GM18858 (cell line): Measurements from ENCODE around the gene TMEM87A.

Experiments
- ATAC-seq: cut with Tn5 transposase; IDR thresholded peaks from one replicate; pipeline ENCODE4 v1.9.1; 2021; ENCODE audit not compliant: unreplicated experiment

TMEM87A gene

DNA sequence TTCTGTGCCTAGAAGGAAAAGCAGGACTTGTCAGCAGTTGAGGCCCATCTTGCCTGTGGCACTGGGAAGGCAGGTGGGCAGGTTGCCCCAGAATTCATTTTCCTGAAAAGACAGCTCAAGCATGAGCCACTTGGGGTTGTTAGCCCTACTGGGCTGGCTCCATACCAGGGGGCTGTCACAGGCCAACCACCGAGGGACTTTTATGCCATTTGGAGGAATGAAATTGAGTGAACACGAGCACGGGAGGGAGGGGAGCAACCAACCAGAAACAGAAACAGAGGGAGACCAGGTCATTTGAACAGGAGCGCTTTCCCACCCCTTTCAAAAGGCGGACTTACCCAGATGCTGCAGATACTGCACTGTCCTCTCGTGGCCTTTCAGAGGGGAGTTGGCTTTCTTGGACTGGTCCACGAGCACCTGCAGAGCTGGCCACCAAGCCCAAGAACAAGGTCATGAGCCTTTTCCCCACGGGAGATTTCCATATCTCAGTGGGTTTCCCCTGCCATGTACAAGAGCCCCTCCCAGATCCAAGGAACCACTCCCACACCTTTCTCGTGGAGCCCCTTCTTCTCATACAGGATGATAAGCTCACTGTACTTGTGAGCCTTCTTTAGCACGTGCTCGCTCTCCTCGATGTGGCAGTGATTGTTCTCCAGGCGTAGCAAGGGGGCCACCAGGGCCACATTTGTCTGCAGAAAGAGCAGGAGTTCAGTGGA is 106.8 kb downstream of the TMEM87A start:
- no peak for ATAC-seq

DNA sequence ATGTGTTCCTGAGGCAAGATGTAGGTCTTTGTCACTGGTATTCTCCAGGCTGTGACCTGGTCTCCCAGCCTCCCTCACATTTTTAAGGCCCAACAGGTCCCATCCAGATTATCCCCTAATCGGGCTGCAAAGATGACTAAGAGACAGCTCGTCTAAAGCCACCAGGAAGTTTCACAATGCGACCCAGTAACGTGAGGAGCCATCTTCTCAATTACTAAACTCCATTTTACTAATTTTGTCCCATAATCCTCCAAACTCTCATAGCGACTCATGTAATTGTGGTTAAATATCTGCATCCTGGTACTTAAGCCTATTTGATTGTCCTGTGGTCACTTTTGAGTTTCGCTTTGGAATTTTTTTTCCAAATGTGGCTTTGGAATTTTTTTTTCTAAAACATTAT is 108.1 kb downstream of the TMEM87A start:
- ATAC-seq, result no peak

DNA sequence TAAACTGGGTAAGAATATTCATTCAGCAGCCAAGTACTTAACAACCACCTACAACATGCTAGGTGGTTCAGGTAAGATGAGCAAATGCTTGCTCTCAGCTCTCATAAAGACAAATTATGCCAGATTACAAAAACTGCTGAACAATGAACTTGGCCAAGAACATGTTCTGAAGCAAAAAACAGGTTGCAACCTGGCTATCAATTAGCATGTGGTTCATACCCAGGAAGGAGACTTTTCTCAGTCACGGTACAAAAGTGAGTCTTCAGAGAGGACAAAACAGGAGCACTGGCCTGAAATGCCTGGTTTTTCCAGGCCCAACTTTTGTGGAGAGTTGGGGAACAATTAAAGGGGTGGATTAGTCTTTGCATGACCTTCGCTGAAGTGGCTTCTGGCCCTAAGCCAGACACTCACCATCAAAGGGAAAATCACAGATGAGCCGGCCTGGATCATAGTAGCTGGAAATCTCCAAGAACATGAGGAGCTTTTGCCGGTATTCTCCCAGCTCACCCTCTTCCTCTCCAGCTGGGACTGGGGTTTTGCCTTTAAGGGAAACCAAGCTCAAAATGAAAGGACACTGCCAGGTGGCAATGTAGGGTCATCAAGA is 109.2 kb downstream of the TMEM87A start:
- no peak for ATAC-seq

DNA sequence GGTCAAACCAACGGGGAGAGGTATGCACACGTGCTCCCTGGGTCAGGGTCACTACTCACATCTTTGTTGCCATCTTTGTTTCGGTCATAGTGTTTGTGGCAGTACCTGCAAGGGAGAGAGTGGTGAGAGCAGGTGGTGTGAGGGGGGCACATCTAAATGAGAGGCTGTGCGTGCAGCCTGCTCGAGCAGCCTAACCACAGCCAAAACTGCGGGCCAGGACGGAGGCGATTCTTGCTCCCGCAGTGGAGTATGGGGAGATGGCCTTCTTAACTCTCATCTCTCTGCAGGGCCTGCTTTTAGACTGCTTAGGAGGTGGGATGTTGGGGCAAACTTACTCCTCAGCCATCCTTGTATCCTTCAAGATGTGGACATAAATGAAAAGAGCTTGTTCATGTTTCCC is 109.9 kb downstream of the TMEM87A start:
- no peak for ATAC-seq
